CD4-positive, alpha-beta T cell treated with Interferon alpha-2 for 1 hour (primary cell): Measurements from ENCODE around the gene LAMC2.

Experiments
- DNase-seq, 2 donors: peaks; one replicate each; pipeline ENCODE4 v3.0.0-alpha.2; 2020 to 2022

LAMC2 gene

DNA sequence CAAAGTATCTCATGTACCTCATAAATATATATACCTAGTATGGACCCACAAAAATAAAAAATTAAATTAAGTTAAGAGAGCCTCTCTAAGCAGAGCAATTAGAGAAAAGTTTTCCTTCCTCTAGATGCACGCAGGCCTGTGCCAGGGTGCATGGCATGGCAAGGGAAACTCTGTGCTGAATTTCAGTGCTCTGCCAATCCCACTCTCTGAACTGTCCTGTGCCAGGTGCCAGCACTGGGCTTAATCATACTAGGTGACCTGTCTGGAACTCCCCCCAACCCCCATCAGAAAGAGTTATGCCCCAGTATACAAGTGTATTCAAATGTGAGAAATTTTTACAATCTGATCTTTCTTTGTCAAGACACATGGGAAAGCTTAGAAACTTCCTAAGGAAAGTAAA, 10.4 kb upstream of the LAMC2 start:
- no peak for DNase-seq

DNA sequence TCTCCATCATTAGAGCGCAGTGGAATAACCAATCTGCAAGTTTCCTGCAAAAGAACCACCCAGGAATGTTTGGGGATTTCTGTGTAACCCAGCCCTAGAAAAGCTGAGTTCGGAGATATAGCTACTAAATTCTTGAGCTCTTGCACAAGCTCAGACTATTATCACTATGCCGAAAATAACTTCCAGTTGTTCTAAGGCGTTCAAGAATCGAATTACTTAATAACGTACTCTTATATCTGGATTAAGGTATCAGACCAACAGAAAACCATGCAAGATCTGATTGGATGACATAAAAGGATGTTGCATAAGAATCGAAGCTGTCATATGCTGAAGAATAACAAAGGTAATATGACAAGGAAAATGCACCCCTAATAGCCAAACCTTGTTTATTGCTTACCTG, 7.5 kb upstream of the LAMC2 start:
- DNase-seq: no peak

DNA sequence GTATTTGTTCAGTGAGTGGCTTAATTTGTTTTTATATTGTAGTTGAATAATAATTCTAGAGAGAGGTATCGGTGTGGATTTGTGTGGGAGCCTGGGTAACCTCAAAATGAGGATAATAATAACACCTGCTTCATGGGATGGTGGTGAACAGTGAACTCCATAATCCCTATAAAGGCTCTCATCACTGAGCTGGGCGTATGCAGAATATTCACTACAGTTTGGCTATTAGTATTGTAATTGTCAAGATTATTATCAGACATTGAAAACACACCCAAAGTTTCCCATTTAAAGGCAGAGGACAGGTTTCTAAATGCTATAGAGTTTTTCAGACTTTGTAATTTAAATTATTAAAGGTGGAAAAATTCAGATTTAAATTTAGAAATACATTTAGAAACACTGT, 7.0 kb upstream of the LAMC2 start:
- DNase-seq: no peak

DNA sequence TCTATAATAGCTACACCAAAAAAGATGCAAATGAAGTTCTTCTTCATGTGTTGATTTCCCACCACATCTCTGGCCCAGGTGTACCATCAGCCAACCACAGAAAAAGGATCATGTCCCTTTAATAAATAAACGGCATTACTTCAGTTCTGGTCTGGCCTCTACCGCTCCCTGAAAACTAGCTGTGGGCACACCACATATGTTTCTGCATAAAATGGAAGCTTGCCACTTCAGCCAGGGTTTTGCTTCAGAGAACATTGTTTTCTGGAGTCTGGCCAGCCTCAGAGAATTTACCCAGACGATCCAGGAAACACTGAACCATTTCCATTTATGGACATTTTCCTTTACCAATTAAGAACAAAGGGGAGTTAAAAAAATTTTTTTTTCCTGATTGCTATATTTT, 5.8 kb upstream of the LAMC2 start:
- no peak for DNase-seq

DNA sequence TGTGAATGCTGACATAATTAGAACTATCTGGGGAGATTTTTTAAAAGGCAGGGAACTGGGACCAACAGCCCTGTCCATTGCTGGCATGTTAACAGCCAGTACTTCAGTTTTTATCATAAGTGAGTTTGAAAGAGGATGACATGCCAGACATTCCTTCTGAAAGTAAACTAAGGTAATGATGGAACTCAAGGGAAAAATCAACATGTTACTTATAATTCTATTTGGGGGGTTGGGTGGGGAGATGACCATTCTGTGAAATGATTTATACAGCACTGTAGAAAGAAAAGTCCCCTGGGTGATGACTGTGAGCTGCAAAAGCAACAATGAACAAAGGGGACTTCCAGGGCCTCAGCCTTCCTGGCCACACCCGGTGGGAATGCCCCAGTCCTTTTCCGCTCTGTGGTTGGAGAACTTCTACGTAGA, 5.4 kb upstream of the LAMC2 start:
- no peak for DNase-seq

DNA sequence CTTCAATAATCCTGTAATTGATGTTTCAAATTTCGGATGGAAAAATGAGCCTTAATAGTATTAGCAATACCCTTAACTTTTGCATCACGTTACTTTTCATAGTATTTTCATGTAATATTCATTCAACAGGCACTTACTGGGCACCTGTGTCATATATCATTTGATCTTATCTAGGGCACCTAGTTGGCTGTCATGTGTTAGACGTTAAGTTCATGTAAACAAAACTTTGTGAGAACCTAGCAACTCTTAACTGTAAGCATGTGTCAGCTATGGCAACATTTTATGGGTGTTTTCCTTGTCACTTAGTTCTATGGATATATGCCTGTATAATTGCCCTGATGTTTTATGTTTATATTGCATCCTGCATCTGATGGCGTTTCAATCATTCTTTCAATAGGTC, 777 bp downstream of the LAMC2 start:
- DNase-seq: no peak

DNA sequence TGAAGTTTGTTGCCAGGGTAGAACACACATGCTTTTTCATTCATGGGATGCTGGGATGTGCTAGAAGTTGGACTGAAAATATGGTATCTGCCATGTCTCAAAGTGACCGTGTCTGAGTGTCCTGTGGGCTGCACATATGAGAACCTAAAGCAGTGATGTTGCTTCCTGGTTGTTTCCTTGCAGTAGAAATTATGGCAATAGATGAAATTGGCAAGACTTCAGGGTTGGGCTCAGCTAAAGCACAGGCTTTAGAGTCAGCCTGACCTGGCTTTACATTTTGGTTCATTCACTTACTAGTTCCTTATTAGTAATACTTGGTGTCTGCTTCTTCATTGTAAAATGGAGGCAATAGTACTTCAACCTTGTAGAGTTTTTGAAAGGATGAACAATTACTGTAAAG, 2.2 kb downstream of the LAMC2 start:
- DNase-seq: no peak

DNA sequence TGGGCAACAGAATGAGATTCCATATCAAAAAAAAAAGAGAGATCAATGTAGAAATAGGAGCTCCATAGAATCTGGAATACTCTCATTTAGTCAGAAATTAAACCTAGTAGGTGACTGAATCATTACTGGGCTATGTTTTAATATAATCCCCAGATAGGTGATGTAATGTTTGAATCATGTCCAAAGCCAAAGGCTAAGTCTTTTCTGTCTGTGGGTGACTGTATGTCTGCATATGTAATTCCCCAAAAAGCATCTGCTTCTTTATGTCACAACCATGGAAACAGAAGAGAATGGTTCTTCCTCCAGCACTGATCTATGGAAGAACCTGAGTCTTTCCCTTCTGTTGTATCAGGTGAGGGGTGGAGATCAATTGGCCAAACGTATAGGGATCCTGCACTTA, 5.8 kb downstream of the LAMC2 start:
- DNase-seq: no peak

DNA sequence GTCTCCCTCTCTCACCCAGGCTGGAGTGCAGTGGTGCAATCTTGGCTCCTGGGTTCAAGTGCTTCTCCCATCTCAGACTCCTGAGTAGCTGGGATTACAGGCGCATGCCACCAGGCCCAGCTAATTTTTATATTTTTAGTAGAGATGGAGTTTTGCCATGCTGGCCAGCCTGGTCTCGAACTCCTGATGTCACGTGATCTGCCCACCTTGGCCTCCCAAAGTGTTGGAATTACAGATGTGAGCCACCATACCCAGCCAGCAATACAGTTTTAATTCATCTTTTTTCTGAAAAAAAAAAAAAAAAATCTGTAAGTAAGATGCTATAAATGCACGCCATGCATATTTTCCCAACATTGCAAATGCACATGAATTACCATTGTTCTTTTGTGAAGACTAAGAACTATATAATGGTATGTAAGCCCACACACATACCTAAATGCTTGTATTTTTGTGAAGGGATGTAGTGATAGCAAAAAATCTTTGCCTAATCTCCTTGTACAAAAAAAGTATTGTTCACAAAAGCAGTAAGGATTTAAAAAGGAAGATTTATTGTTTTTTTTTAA, 8.0 kb downstream of the LAMC2 start:
- DNase-seq: no peak

DNA sequence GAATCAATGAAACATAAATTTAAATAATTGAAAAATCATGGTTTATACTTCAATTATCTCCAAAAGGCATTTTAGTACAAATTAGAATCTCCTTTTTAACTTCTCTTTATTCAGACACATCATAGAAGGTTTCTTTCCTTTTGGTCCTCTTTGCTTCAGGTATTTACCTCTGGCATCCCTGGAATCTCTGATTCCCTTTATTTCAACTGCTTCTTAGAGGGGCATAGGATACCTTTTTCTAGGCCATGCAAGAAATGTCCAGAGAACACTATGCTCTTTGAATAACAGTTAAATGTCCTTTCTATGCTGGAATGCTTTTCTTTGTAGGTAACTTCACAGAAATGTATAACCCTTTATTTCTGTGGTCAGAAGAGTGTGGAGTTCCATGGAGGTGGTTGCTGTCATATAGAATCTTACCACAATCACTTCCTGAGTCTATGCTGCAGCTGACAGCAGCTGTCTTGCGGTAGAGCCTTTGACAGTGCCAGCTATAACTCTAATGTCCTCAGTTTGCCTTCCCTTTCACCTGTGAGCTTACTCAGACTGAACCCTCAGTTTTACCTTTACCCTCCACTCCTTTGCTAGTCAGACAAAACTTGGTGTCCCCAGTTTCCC, 8.6 kb downstream of the LAMC2 start:
- peak in 1 of 2 donors; percentile 13 for DNase-seq

DNA sequence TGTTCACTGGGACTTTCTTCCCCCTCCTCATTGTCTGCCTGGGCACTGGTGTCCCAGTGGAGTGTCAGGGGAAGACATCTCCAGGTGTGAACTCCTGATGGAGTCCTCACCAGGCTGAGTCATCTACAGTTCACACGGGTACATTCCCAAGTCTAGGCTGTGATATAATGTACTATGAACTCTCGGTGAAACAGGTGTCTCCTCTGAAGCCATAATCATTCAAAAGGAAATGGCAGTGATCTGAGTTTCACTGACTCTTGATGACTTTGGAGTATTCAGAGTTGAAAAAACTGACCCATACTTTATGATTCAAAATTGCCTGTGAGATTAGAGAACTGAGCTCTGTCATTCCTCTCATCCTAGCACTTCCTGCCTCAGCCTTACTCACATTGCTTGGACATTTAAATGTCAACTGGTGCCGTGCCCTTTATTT, 9.1 kb downstream of the LAMC2 start:
- DNase-seq: no peak

DNA sequence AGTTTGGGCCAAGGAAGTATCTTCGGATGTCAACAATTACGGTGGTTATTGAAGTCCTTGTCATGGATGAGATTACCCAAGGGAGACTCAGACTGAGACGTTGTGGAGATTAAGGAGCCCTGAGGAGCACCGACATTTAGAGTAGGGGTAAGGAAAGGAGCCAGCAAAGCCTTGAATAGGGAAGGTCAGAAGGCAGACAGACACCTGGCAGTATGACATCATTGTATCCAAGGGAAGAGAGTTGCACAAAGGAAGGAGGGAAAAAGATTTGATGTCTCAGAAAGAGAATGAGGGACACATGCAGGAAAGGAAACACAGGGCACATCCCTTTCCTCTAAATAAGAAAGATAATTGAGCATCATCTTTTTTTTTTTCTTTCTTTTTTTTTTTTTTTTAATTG, 11.7 kb downstream of the LAMC2 start:
- no peak for DNase-seq

DNA sequence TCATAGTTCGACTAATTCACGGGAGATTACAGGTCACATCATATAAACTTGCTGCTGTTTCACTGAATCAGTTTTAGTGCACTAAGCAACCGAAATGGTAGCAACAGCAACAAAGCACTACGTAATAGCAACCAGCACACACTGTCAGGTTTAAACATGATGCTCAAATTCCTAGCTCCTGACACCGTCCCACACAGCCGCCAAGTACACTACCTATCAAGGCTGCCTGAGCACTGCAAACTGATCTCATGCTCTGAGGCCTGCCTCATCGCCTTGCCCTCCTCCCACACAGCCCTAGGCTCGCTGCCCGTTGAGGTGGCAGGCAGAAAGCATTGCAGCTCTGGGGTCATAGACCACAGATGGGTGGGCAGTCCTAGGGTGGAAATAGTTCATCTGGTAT, 12.4 kb downstream of the LAMC2 start:
- DNase-seq: no peak

DNA sequence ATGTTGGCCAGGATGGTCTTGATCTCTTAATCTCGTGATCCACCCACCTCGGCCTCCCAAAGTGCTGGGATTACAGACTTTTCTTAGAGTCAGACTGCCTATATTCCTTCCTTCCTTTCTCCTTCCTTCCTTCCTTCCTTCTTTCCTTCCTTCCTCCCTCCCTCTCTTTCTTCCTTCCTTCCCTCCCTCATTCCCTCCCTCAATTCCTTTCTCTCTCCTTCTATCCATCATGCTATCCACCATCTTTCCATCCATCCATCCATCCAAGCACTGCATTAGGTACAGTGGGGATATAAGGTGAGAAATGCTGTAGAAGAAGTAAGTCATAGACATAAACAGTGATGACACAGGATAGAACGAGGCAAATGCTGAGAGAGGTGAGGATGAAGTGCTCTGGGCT, 13.2 kb downstream of the LAMC2 start:
- no peak for DNase-seq

DNA sequence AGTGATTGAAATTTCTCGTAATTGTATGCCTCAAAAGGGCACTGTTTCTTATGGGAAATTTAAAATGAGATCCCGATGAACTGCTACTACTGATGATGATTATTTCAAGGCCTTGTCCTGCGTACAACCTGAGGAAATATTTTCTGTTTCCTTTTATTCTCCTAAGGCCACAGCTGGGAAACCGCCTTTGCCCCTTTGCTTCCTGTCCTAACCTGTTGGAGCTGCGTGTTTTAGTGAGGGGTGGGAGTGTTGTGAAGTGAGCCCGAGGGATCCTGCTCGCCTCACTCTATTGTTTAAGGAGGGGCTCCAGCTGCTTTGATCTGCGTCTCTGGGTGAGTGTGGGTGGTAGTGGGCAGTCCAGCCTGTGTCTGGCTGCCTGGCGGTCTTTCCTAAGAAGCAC, 14.4 kb downstream of the LAMC2 start:
- no peak for DNase-seq

DNA sequence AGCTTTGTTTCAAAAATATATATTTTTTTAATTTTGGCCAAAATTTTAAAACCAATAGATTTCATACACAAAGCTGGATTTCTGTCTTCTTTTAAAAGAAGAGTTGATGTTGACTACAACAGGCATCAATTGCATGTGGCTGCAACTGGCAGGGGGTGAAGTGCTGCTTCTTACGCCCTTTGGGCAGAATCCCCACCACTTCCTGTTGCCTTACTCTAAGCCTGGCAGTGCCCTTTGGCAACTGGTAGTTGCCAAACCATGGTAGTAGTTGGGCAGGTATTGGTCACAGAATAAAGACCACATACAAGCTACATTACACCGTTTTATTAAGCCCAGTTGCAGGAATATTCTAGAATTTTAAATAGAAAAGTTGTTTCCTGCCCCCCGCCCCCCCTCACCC, 17.0 kb downstream of the LAMC2 start:
- DNase-seq: no peak

DNA sequence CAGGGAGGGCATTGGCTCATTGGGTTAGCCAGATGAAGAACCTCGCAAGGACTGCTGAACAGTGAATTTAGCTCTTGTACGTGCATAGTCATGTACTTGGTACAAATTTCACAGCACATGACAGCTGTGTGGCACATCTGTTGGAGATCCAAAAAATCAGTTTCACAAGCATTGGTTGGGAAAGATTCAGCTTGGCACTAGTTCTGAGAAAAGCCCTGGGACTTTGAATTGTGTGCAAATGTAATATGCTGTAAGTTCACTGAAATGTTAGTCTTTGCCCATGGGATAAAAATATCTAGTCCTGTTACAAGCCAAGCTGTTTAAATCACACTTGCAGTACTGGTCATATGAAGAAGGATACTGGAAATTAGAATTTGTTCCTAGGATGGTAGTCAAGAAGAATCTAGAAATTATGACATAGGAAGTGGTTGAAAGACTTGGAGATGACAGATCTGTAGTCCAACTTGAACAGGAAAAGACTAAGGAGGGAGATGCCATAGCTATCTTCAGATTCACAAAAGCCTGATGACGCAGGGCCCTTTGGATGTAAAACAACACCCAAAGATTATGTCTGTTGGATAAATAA, 19.2 kb downstream of the LAMC2 start:
- no peak for DNase-seq

DNA sequence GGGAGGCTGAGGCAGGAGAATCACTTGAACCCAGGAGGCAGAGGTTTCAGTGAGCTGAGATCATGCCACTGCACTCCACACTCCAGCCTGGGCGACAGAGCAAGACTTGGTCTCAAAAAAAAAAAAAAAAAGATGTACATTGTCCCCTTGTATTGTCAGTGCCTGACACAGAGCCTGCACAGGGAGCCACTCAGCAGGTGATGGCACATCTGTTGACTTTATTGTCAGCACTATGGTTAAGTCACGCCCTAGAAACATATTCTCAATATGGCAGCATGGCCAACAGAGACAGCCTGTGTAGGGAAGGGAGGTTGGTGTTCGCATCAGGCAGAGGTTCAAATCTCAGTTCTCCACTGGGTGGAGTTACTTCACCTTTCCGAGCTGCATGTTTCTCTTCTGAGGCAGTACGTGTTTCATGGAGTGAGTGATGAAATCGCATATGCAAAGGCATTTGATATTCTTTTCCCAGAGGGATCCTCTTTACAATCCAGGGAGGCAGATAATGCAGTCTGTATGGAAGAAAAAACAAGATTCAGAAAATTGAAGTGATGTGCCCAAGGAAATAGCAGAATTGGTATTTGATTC, 20.6 kb downstream of the LAMC2 start:
- DNase-seq: no peak

DNA sequence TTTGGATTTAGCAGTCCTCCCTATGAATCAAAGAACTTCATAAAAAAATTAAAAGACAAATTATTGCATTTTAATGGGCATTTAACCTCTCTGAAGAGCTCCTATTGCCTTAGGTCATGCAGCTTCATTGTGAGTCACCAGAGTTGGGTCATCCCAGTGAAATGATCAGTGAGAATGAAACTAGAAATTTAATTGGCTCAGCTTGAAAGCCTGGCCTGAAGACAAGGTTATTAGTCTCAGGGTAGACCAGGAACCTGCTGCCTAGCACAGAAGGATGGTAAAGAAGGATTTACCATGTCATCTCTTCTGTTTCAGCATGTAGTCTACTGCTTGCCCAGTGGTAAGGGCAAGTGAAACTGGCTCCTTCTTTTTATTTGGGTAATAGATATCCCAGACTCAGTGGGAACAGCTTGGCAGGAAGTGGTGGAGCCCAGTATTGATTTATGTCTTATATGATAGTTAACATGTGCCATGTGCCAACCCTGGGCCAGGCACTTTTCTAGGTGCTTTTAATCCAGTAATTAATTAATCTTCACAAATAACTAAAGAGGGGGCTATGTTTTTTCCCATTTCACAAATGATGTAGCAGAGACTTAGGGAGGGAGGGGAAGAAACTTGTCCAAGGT, 23.6 kb downstream of the LAMC2 start:
- DNase-seq: no peak

DNA sequence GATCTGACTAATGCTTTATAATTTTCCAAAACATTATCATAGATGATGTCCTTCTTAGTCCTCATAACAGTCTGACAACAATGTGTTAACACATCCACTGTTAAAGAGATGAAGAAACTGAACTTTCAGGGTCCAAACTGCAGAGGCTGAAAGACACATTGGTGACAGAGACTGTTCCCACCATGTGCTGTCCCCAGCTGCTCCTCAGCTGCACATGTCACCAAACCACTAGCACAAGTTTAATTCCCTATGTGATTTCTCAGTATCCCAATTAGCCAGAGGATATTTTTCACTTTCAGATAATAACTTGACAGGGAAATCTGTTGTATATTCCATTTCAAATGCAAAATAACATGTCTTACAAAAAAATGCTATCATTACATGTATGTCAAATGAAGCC, 24.6 kb downstream of the LAMC2 start:
- DNase-seq: no peak

DNA sequence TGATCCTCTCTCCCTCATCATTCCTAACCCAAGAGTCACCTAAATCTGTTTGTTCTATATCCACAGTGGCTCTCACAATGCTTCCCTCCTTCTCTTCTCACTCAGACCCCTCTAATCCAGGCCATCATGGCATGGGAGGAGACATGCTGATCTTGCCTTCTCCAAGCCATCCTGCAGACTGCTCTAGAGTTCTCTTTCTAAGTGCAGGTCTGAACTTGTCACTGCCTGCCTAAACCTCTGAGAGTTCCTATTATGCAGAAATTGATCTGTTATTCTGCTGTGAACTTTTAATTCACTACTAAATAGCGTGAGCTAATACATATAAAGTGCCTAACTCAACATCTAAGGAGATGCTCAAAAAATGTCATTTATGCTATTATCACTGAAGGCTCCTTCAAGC, 26.8 kb downstream of the LAMC2 start:
- DNase-seq: no peak

DNA sequence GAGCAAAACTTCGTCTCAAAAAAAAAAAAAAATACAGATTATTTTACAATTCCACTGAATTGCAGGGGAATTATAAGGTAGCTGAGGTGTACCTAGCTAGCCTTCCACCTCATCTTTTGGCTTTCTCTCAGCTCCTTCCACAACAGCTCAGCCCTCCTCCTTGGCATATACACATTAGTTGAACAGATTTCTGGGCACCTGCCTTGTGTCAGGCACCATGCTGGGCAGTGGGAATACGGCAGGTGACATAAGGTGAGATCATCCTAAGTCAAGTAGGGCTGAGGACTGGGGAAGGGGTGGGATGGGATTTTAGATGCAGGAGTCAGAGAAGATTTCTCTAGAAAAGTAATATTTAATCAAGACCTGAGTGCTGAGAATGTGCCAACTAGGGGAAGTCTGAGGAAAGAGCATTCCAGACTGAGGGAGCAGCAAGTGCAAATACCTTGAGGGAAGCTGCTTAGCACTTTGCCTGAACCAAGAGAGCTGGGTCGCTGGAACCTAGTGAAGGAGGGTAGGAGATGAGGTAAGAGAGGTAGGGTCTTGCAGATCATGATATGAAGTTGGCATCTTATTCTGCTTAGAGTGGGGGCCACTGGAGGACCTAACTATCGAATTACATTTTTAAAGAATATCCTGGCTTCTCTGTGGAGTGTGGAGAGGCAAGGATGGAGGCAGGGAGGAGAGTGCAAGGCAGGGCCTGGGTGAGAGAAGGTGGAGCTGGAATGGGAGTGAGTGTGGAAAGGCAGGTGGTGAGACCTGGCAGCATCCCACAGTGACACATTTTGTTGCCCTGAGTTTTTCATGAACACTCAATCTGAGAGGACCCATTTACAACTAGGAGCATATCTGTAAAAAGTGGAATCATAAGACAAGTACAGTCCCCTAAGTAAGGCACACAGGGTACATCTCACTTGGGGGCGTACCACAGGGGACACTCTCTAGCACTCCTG, 28.2 kb downstream of the LAMC2 start:
- DNase-seq: no peak
